Fibroblast of lung (primary cell): Measurements from ENCODE around the gene SERBP1.

Source experiments
- EZH2 ChIP-seq: IDR thresholded peaks from 2 replicates; pipeline ENCODE4 v1.5.1; 2012; ENCODE audit warnings: low read length, control low read depth, mild to moderate bottlenecking; ENCODE audit errors: missing control alignments
- TF ChIP-seq, protein P1 (sequence below), 2 donors: IDR thresholded peaks in 1 of 2; conservative IDR thresholded peaks in 1 of 2; 1 replicate in 1 of 2; 2 replicates in 1 of 2; pipeline ENCODE4 v1.5.1; 2011 to 2012; ENCODE audit warnings: low read length in 2 of 2, control low read depth in 1 of 2, inconsistent platforms in 1 of 2, low read depth in 1 of 2, mild to moderate bottlenecking in 1 of 2

DNA sequence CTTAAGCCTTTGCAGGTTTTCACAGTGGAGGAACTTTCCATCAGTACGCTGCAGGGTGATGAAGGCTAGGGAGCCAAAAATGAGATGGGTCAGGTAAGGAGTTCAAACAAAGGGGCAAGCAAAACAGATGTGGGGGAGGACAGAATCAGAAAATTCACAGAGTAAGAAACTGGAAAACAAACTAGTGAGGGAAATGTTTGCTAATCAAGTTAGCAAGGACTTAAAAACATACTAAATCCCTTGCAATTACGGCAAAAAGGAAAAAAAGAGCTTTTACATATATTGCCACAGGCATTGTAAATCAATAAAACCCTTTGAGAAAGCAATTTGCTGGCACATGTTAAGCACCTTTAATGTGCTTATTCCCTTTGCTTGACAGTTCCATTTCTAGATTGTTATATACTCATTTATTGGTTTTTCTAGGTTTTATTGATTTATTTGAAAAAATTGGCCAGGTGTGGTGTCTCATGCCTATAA is 45.8 kb upstream of the SERBP1 start:
- TF ChIP-seq, protein P1, sequence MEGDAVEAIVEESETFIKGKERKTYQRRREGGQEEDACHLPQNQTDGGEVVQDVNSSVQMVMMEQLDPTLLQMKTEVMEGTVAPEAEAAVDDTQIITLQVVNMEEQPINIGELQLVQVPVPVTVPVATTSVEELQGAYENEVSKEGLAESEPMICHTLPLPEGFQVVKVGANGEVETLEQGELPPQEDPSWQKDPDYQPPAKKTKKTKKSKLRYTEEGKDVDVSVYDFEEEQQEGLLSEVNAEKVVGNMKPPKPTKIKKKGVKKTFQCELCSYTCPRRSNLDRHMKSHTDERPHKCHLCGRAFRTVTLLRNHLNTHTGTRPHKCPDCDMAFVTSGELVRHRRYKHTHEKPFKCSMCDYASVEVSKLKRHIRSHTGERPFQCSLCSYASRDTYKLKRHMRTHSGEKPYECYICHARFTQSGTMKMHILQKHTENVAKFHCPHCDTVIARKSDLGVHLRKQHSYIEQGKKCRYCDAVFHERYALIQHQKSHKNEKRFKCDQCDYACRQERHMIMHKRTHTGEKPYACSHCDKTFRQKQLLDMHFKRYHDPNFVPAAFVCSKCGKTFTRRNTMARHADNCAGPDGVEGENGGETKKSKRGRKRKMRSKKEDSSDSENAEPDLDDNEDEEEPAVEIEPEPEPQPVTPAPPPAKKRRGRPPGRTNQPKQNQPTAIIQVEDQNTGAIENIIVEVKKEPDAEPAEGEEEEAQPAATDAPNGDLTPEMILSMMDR (conservative IDR thresholded peaks at IDR 0.05 in 1 of 2, IDR thresholded peaks at IDR 0.05 in 1 of 2; ENCODE audit: low read depth in 1 of 2, low read length in 2 of 2): no peak
- no peak for TF ChIP-seq EZH2
